K562 (cell line): ENCODE data around the gene SLC6A8. TPM values are rescaled to one million over a fixed set of nuclear protein-coding genes. Genes with fewer than 3 reads are reported as not detected.
A peak's percentile ranks its signal among the peaks of the same experiment; 100 is the strongest.

Experiments used
- ATAC-seq: fragments of 200-7000 bp; cut with Tn5 transposase; 3 replicates; pipeline ENCODE4 v1.9.1; 2020; ENCODE audit warnings: moderate library complexity
- BruUV-seq: library from RNA; stranded (reverse); fragments of 400-500 nt; replicated peaks from 2 replicates; lab custom pipeline; 2021; lab: Mats Ljungman, UMichigan
- CTCF ChIA-PET: fragments of 300-600 bp; formaldehyde crosslinking; extraction: SDS; loops from one replicate; lab custom pipeline; 2021; ENCODE audit warnings: low intra/inter-chr PET ratio; lab: Yijun Ruan, JAX
- POLR2A ChIA-PET: fragments of 300-600, 350-650 bp; sonication (Branson Sonifier 250); formaldehyde crosslinking; extraction: SDS; loops from one replicate; lab custom pipeline; 2021; ENCODE audit warnings: antibody characterized with exemption, inconsistent platforms; lab: Yijun Ruan, JAX
- DNase-seq, 4 experiments: peaks; one replicate each; pipeline versions ENCODE4 v3.0.0 to v3.0.0-alpha.2; 2011 to 2018; ENCODE audit warnings: low spot score in 3 of 4, mixed read lengths in 3 of 4; ENCODE audit errors: extremely low read depth in 1 of 4
- FAIRE-seq: peaks from 2 replicates; lab custom pipeline; 2011; peaks lifted over from hg19 to GRCh38; lab: Jason Lieb, UNC
- H2AFZ ChIP-seq: 2 replicates; pipeline ENCODE4 v1.6.0; 2011; ENCODE audit warnings: low read depth, low read length, control low read depth, inconsistent platforms
- H3K27ac ChIP-seq: fragments of 200-600 bp; 3 replicates; pipeline ENCODE4 v1.8.0; 2011; ENCODE audit warnings: low read depth, mild to moderate bottlenecking, control low read depth, inconsistent platforms, low read length, moderate library complexity, mixed read lengths; ENCODE audit errors: extremely low read depth
- H3K27me3 ChIP-seq, 2 experiments: fragments of 300-600 bp in 1 of 2; 2 replicates in 1 of 2; 3 replicates in 1 of 2; pipeline versions ENCODE4 v1.6.0 to v1.8.0; 2011; ENCODE audit warnings: inconsistent platforms in 2 of 2, low read length in 2 of 2, mild to moderate bottlenecking in 1 of 2, mixed read lengths in 1 of 2, moderate library complexity in 1 of 2; ENCODE audit not compliant: control insufficient read depth in 2 of 2, insufficient read depth in 2 of 2
- H3K36me3 ChIP-seq: fragments of 300-600 bp; 3 replicates; pipeline ENCODE4 v1.8.0; 2011; ENCODE audit warnings: mild to moderate bottlenecking, low read length, inconsistent platforms; ENCODE audit not compliant: control insufficient read depth, insufficient read depth
- H3K4me1 ChIP-seq, 2 experiments: fragments of 200-600 bp in 1 of 2; replicated peaks in 1 of 2; 2 replicates in 1 of 2; 3 replicates in 1 of 2; pipeline versions ENCODE4 v1.5.1 to v1.8.0; 2011; ENCODE audit warnings: inconsistent platforms in 2 of 2, low read length in 2 of 2, mild to moderate bottlenecking in 1 of 2, mixed read lengths in 1 of 2, moderate library complexity in 1 of 2; ENCODE audit not compliant: control insufficient read depth in 2 of 2, insufficient read depth in 2 of 2
- H3K4me2 ChIP-seq: 2 replicates; pipeline ENCODE4 v1.6.1; 2011; ENCODE audit warnings: low read length, control low read depth, inconsistent platforms, mixed read lengths; ENCODE audit not compliant: insufficient read depth
- H3K4me3 ChIP-seq: fragments of 200-600 bp; sonication (generic), shearing (Covaris generic); 2 replicates; pipeline ENCODE4 v1.5.1; 2016; ENCODE audit warnings: control low read depth, inconsistent platforms
- H3K79me2 ChIP-seq: fragments of 200-600 bp; 3 replicates; pipeline ENCODE4 v1.8.0; 2011; ENCODE audit warnings: low read length, inconsistent platforms; ENCODE audit not compliant: control insufficient read depth, insufficient read depth
- H3K9ac ChIP-seq, 2 experiments: 2 replicates each; pipeline versions ENCODE4 v1.6.0 to v1.6.1; 2011; ENCODE audit warnings: low read depth in 2 of 2, low read length in 2 of 2, control low read depth in 1 of 2, inconsistent platforms in 1 of 2, mild to moderate bottlenecking in 1 of 2, mixed read lengths in 1 of 2; ENCODE audit not compliant: insufficient read depth in 1 of 2
- H3K9me1 ChIP-seq: one replicate; pipeline ENCODE4 v1.6.0; 2011; ENCODE audit warnings: inconsistent platforms, mild to moderate bottlenecking, low read length, moderate library complexity; ENCODE audit not compliant: control insufficient read depth, insufficient read depth
- H3K9me3 ChIP-seq: replicated peaks from 2 replicates; pipeline ENCODE4 v1.5.1; 2011; ENCODE audit warnings: low read depth, low read length, inconsistent platforms; ENCODE audit not compliant: control insufficient read depth, insufficient read depth
- H4K20me1 ChIP-seq: replicated peaks from 2 replicates; pipeline ENCODE4 v1.6.1; 2011; ENCODE audit warnings: low read length, inconsistent platforms, mixed read lengths; ENCODE audit not compliant: control insufficient read depth, insufficient read depth
- DIDO1 ChIP-seq: fragments of 450-650 bp; IDR thresholded peaks from 2 replicates; pipeline ENCODE4 v1.6.1; 2016; ENCODE audit warnings: low read depth, missing biosample characterization, missing genetic modification characterization
- FOS ChIP-seq: IDR thresholded peaks from 3 replicates; pipeline ENCODE4 v1.6.1; 2011; ENCODE audit not compliant: insufficient read length; ENCODE audit errors: extremely low read depth
- FOXJ2 ChIP-seq: fragments of 200-800 bp; sonication (Bioruptor generic); IDR thresholded peaks from 2 replicates; pipeline ENCODE4 v1.6.1; 2016; ENCODE audit warnings: missing genetic modification characterization, missing compliant biosample characterization
- RBM25 ChIP-seq: fragments of 200-400 bp; formaldehyde crosslinking; IDR thresholded peaks from 2 replicates; pipeline ENCODE4 v1.6.1; 2018; ENCODE audit warnings: low read length, low read depth, moderate library complexity; ENCODE audit not compliant: severe bottlenecking
- SLC30A9 ChIP-seq: fragments of 250-450 bp; sonication (Bioruptor Pico); IDR thresholded peaks from 2 replicates; pipeline ENCODE4 v1.8.0; 2022; ENCODE audit warnings: mild to moderate bottlenecking, moderate library complexity
- TCF7L2 ChIP-seq: fragments of 150-350 bp; IDR thresholded peaks from 2 replicates; pipeline ENCODE4 v1.6.1; 2016; ENCODE audit warnings: low read depth, mild to moderate bottlenecking, low read length, moderate library complexity
- THAP7 ChIP-seq: fragments of 250-450 bp; sonication (Bioruptor Pico); IDR thresholded peaks from 2 replicates; pipeline ENCODE4 v1.5.0; 2021
- USF1 ChIP-seq: sonication (generic); formaldehyde crosslinking; IDR thresholded peaks from 2 replicates; pipeline ENCODE4 v1.9.0; 2022; ENCODE audit warnings: mild to moderate bottlenecking, missing genetic modification reagents
- ZBTB2 ChIP-seq: fragments of 450-650 bp; IDR thresholded peaks from 2 replicates; pipeline ENCODE4 v1.6.1; 2016; ENCODE audit warnings: antibody characterized with exemption
- ZNF175 ChIP-seq: fragments of 200-800 bp; sonication (Bioruptor generic); IDR thresholded peaks from 2 replicates; pipeline ENCODE4 v1.6.1; 2016; ENCODE audit warnings: low read depth, mild to moderate bottlenecking, missing genetic modification characterization, missing compliant biosample characterization
- ZNF583 ChIP-seq: fragments of 250-450 bp; sonication (Bioruptor Pico); IDR thresholded peaks from 2 replicates; pipeline ENCODE4 v1.4.0; 2020
- WGBS: fragments of 100-300 bp; shearing (Covaris generic); methylation state at CpG from one replicate; pipeline ENCODE4 v1.1.6; 2016; ENCODE audit warnings: low coverage, mixed read lengths; ENCODE audit not compliant: insufficient coverage; ENCODE audit errors: missing lambda C conversion rate; 5-methylcytosine and 5-hydroxymethylcytosine counted together
- in situ Hi-C: fragments of 300-500 bp; cut with MboI; formaldehyde crosslinking; loops from 4 replicates; pipeline ENCODE4 v1.15.0; 2018; ENCODE audit warnings: inconsistent platforms, mixed read lengths
- intact Hi-C: fragments of 100-400 bp; cut with micrococcal nuclease; formaldehyde crosslinking; loops from 2 replicates; pipeline ENCODE4 v1.14.2; 2022
- polyA plus RNA-seq, 8 experiments: library from polyadenylated mRNA; depleted of rRNA in 4 of 8; stranded (reverse) in 5 of 8; unstranded in 3 of 8; fragments of >200 nt; fragmentation: Nextera tagmentation in 2 of 8; fragmentation: Illumina TruSeq in 1 of 8; extraction: Ambion mirVana in 2 of 8; extraction: Trizol in 1 of 8; gene quantifications; 2 replicates each; pipeline versions ENCODE4 v1.2.1 to v1.2.3, GENCODE V29; 2011 to 2014; ENCODE audit warnings: inconsistent platforms in 1 of 8, missing spikeins in 1 of 8
- total RNA-seq, 7 experiments: library from RNA; depleted of rRNA in 6 of 7; stranded (reverse); fragments of >200 nt in 6 of 7; fragmentation: Illumina TruSeq in 2 of 7; extraction: Trizol in 2 of 7; gene quantifications; 2 replicates each; pipeline versions ENCODE4 v1.2.1 to v1.2.3, GENCODE V29; 2011 to 2021; ENCODE audit warnings: low replicate concordance in 1 of 7

Gene SLC6A8
- total and polyA plus RNA-seq, 9 of the 15 experiments (the other 6 are each of a cell fraction or from before 2014, with no cell fraction given) = 0.68 to 144 (median 34.3) TPM

- no peak for ATAC-seq
- intact Hi-C loops (loop anchor here (5.0 to 10.0 kb wide), 3 partner anchors 113 to 715 kb away; no protein-coding TSS in a partner anchor), in situ Hi-C loops (loop anchor here (5.0 to 10.0 kb wide), 3 partner anchors 58 to 725 kb away; no protein-coding TSS in a partner anchor)
- no peak for DNase-seq
- H3K9ac ChIP-seq = 0 out of 4 replicates have a peak overlapping the region, but pooled peaks of 1 of the 2 experiments have one; percentile 9
- WGBS = 66% methylated on average over 8 of the region's 23 CpGs
- CTCF ChIA-PET = interaction anchor here (1.3 kb wide), 1 partner anchor 60 kb away, joined by 4 read pairs; no protein-coding TSS in a partner anchor
- H3K4me2 ChIP-seq = no peak overlapping the region
- no peak for TF ChIP-seq FOS
- TF ChIP-seq TCF7L2 = no peak
- TF ChIP-seq ZNF175 (CRISPR knock-in tag) = no peak
- no peak for TF ChIP-seq THAP7 (CRISPR knock-in tag)
- TF ChIP-seq USF1 = no peak
- no peak for TF ChIP-seq RBM25
- TF ChIP-seq ZNF583 (CRISPR knock-in tag) = no peak
- no peak for TF ChIP-seq SLC30A9 (CRISPR knock-in tag)
- TF ChIP-seq DIDO1 (tag) = no peak
- TF ChIP-seq FOXJ2 = no peak
- no peak for TF ChIP-seq ZBTB2
- H3K4me1 ChIP-seq = peaks cover 17 to 60% of the 10 kb centered on the region in 2 experiments
- POLR2A ChIA-PET = no interaction called here
- FAIRE-seq = no peak
- H3K4me3 ChIP-seq = no peak overlapping the region
- peaks cover 4% of the 10 kb centered on the region for H3K9me1 ChIP-seq
- no peaks in the 10 kb centered on the region; the same call in 2 of the 3 replicates for H3K79me2 ChIP-seq
- H4K20me1 ChIP-seq = no peaks in the 10 kb centered on the region
- H3K27ac ChIP-seq = no peak overlapping the region
- H3K27me3 ChIP-seq = peaks cover 2 to 18% of the 10 kb centered on the region in 2 experiments; a peak in 3 of 5 replicates
- BruUV-seq = no TSS peak
- H3K9me3 ChIP-seq = no peaks in the 10 kb centered on the region
- H3K36me3 ChIP-seq = no peaks in the 10 kb centered on the region
- no peak overlapping the region for H2AFZ ChIP-seq
These were observed 17.6 kb upstream of the SLC6A8 start for GRCh38 chrX:153669901-153670731.
